ENCODE measurements around the gene PLXNB2. TPM values are rescaled to one million over a fixed set of nuclear protein-coding genes. Genes with fewer than 3 reads are reported as not detected.

Gene PLXNB2
- total and polyA plus RNA-seq, 2 experiments from 2014 or later, result 123 to 147 TPM

DNA sequence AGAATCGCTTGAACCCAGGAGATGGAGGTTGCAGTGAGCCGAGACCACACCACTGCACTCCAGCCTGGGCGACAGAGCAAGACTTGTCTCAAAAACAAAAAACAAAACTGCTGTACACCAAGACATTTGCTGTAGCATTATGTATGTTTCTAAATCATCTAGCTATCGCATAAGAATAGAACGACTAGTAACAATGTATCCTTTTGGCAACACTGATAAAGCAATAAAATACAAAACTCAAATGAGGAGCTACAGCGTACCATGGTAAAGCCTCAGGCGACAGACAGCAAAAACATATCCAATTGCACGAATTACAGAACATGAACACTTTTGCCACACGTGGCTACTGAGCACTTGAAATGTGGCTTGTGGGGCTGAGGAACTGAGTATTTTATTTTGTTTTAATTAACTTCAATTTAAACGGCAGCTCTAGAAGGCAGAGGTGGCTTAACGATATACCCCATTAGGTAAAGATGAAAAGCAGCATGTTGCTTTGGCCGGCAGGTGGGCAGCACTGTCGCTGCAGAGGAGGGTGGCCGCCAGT lies 65.0 kb downstream of the PLXNB2 start:
- H3K9me2 ChIP-seq (ENCODE audit: insufficient read depth), result no peaks in the 10 kb centered on the region
- H3K4me1 ChIP-seq (ENCODE audit: insufficient read depth), result peaks cover 12% of the 10 kb centered on the region; the same call in 1 of the 2 replicates
- no peak overlapping the region for H3K27ac ChIP-seq
- in situ Hi-C loops (cut with MboI), result no loop called here
- DNase-seq, result peak; percentile 37
- H3K79me2 ChIP-seq (ENCODE audit: insufficient read depth), result peaks cover 93% of the 10 kb centered on the region
- TF ChIP-seq EZH2phosphoT487 (IDR thresholded peaks at IDR 0.05; ENCODE audit: insufficient read depth, low read depth), result no peak
- no peak for TF ChIP-seq EZH2 (IDR thresholded peaks at IDR 0.05; ENCODE audit: insufficient read depth, poor library complexity, severe bottlenecking)
- peak overlapping the region; percentile 94 for H3K4me3 ChIP-seq
- no peaks in the 10 kb centered on the region for H3K9me3 ChIP-seq (ENCODE audit: low read depth)
- 25 to 27% methylated on average over 14 of the region's 14 CpGs for whole genome bisulfite sequencing, 2 experiments (ENCODE audit: low coverage in 1 of 2, low lambda C conversion rate in 2 of 2, missing lambda C conversion rate in 2 of 2)
- no peaks in the 10 kb centered on the region for H3K27me3 ChIP-seq (replicated peaks; ENCODE audit: insufficient read depth)
- no peaks in the 10 kb centered on the region for H3K36me3 ChIP-seq (ENCODE audit: low read depth)
- no peaks in the 10 kb centered on the region for H4K20me1 ChIP-seq (ENCODE audit: insufficient read depth)
- no peaks in the 10 kb centered on the region for H3F3A ChIP-seq (ENCODE audit: insufficient read depth)
- peak overlapping the region; percentile 92 for H3K9ac ChIP-seq
- H2AFZ ChIP-seq, result no peak overlapping the region
- peak overlapping the region; percentile 80 for H3K4me2 ChIP-seq (ENCODE audit: unreplicated experiment)

- Histone ChIP-seq H3K9ac (no peak overlapping the region), H3K36me3 (ENCODE audit: low read depth) (no peaks in the 10 kb centered on the region), H3K9me2 (ENCODE audit: insufficient read depth) (no peaks in the 10 kb centered on the region), H3K9me3 (ENCODE audit: low read depth) (no peaks in the 10 kb centered on the region), H3K27ac (no peak overlapping the region), H3K4me3 (no peak overlapping the region), H4K20me1 (ENCODE audit: insufficient read depth) (no peaks in the 10 kb centered on the region), H3K4me2 (ENCODE audit: unreplicated experiment) (no peak overlapping the region), H3K79me2 (ENCODE audit: insufficient read depth) (peaks cover 90% of the 10 kb centered on the region), H3K4me1 (ENCODE audit: insufficient read depth) (peaks cover 12% of the 10 kb centered on the region; the same call in 1 of the 2 replicates), H3F3A (ENCODE audit: insufficient read depth) (no peaks in the 10 kb centered on the region), H3K27me3 (replicated peaks; ENCODE audit: insufficient read depth) (no peaks in the 10 kb centered on the region), H2AFZ (no peak overlapping the region)
- no peak for DNase-seq
- in situ Hi-C loops (cut with MboI), result no loop called here
- TF ChIP-seq EZH2phosphoT487 (IDR thresholded peaks at IDR 0.05; ENCODE audit: insufficient read depth, low read depth) (no peak), EZH2 (IDR thresholded peaks at IDR 0.05; ENCODE audit: insufficient read depth, poor library complexity, severe bottlenecking) (no peak)
- WGBS, 2 experiments (ENCODE audit: low coverage in 1 of 2, low lambda C conversion rate in 2 of 2, missing lambda C conversion rate in 2 of 2), result 76 to 78% methylated on average over 8 to 9 of the region's 9 CpGs
Observed at GRCh38 chr22:50238755-50239154, 68.7 kb downstream of the PLXNB2 start.

DNA sequence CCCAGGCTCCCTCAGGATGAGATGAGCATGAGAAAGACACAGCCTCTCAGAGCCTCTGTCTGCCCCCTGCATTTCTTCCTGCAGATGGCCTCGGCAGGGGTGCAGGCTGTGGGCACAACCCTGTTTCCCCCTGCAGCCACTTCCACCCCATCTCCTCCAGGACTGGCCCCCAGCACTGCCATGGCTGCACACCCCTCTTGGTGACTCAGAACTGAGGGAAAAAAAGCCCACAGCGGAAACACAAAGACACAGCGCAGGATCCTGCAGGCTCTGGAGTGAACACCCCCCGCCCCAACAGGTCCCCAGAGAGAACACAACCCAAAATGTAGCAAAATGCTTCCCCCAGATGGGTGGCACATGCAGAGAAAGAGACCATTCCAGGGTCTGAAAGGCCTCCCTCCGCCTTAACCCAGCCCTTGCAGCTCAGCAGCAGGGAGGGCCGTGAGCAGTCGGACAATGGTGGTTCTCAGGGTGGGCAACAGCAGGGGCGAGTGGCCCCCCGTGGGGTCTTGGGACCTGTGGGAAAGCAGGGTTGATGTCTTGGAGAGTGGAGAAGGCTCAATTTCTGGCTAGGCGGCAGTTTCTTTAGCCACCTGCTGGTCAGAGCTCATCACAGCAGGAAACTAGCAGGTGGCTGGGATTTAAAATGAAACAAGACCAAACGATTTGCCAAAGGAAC lies 70.6 kb downstream of the PLXNB2 start:
- DNase-seq, result peak; percentile 36
- Histone ChIP-seq H3K27ac (no peak overlapping the region), H3F3A (ENCODE audit: insufficient read depth) (no peaks in the 10 kb centered on the region), H3K4me3 (no peak overlapping the region), H3K79me2 (ENCODE audit: insufficient read depth) (peaks cover 71% of the 10 kb centered on the region), H3K9ac (no peak overlapping the region), H3K27me3 (replicated peaks; ENCODE audit: insufficient read depth) (no peaks in the 10 kb centered on the region), H3K9me2 (ENCODE audit: insufficient read depth) (no peaks in the 10 kb centered on the region), H3K4me2 (ENCODE audit: unreplicated experiment) (no peak overlapping the region), H2AFZ (no peak overlapping the region), H3K36me3 (ENCODE audit: low read depth) (no peaks in the 10 kb centered on the region), H3K9me3 (ENCODE audit: low read depth) (no peaks in the 10 kb centered on the region), H3K4me1 (ENCODE audit: insufficient read depth) (peaks cover 6% of the 10 kb centered on the region; the same call in 1 of the 2 replicates), H4K20me1 (ENCODE audit: insufficient read depth) (no peaks in the 10 kb centered on the region)
- in situ Hi-C loops (cut with MboI), result no loop called here
- 65 to 74% methylated on average over 10 to 11 of the region's 11 CpGs for WGBS, 2 experiments (ENCODE audit: low coverage in 1 of 2, low lambda C conversion rate in 2 of 2, missing lambda C conversion rate in 2 of 2)
- TF ChIP-seq EZH2phosphoT487 (IDR thresholded peaks at IDR 0.05; ENCODE audit: insufficient read depth, low read depth) (no peak), EZH2 (IDR thresholded peaks at IDR 0.05; ENCODE audit: insufficient read depth, poor library complexity, severe bottlenecking) (no peak)

GRCh38 chr22:50233223-50233622 lies 74.2 kb downstream of the PLXNB2 start:
- no peaks in the 10 kb centered on the region for H3K9me3 ChIP-seq (ENCODE audit: low read depth)
- H4K20me1 ChIP-seq (ENCODE audit: insufficient read depth), result no peaks in the 10 kb centered on the region
- H3K27me3 ChIP-seq (replicated peaks; ENCODE audit: insufficient read depth), result no peaks in the 10 kb centered on the region
- H3K4me2 ChIP-seq (ENCODE audit: unreplicated experiment), result no peak overlapping the region
- no peak overlapping the region for H3K4me3 ChIP-seq
- H2AFZ ChIP-seq, result no peak overlapping the region
- H3K79me2 ChIP-seq (ENCODE audit: insufficient read depth), result peaks cover 39% of the 10 kb centered on the region
- H3K27ac ChIP-seq, result no peak overlapping the region
- no peaks in the 10 kb centered on the region for H3K4me1 ChIP-seq (ENCODE audit: insufficient read depth)
- 91% methylated on average over 18 of the region's 18 CpGs for WGBS, 2 experiments (ENCODE audit: low coverage in 1 of 2, low lambda C conversion rate in 2 of 2, missing lambda C conversion rate in 2 of 2)
- no peak overlapping the region for H3K9ac ChIP-seq
- no peaks in the 10 kb centered on the region for H3K36me3 ChIP-seq (ENCODE audit: low read depth)
- no peak for TF ChIP-seq EZH2phosphoT487 (IDR thresholded peaks at IDR 0.05; ENCODE audit: insufficient read depth, low read depth)
- TF ChIP-seq EZH2 (IDR thresholded peaks at IDR 0.05; ENCODE audit: insufficient read depth, poor library complexity, severe bottlenecking), result no peak
- in situ Hi-C loops (cut with MboI), result no loop called here
- no peaks in the 10 kb centered on the region for H3F3A ChIP-seq (ENCODE audit: insufficient read depth)
- no peaks in the 10 kb centered on the region for H3K9me2 ChIP-seq (ENCODE audit: insufficient read depth)
- DNase-seq, result no peak
